ENCODE data around the gene MS4A13.

- TF ChIP-seq POLR2A (IDR thresholded peaks at IDR 0.05) (no peak), CTCF (IDR thresholded peaks at IDR 0.05) (no peak)
These were observed 14.8 kb upstream of the MS4A13 start for GRCh38 chr11:60500276-60500910.
